HG02840 (cell line): ENCODE data around the gene CAMK2B.

Experiments
- ATAC-seq: cut with Tn5 transposase; IDR thresholded peaks from one replicate; pipeline ENCODE4 v1.9.1; 2021; ENCODE audit warnings: mild to moderate bottlenecking, moderate library complexity, moderate number of reproducible peaks; ENCODE audit not compliant: unreplicated experiment, low FRiP score

The CAMK2B gene

DNA sequence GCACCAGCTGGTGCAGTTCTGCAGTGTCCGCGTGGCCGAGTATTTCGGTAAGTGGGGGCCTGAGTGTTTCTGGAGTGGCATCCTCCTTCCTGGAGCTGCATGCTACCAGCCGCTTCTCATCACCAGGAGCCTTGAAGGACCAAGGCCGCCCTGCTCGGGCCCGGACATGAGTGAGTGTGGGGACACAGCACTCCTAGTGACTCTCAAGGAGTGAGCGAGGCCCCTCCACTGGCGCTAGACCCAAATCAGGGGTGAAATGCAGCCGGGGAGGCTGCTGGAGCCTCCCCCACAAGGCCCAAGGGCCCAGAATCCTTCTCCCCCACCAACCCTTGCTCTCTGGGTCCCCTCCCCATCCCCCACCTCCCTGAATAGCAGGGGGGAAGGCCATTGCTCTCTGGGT is 48.0 kb downstream of the CAMK2B start:
- ATAC-seq = no peak

GRCh38 chr7:44276571-44277221 is 48.7 kb downstream of the CAMK2B start:
- no peak for ATAC-seq

DNA sequence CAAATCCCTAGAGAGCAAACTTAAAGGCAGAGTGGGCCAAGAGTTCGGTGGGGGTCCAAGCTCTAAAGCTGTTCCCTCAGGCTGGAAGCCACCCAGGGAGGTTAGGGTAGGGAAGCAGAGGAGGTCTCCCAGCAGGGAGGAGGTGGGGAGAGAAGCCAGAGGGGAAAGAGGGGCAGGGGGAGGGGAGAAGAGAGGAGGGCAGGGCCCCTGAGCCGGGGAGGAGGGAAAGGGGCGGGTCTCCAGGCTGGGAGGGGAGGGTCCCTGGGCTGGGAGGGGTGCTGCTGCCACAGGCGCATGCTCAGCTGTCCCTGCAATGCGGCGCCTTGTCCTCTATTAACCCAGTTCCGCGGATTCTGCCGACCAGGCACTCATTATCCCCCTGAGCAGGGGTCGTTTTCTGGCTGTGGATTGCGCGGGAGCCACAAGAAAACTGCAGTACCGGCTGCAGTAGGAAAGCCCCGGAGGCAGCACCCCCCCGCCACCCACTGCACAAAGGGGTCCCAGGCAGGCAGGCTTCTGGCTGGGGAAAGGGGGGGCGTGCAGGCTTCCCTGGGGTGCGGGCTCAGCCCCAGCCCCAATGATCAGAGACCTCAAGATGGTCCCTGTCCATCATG is 49.3 kb downstream of the CAMK2B start:
- ATAC-seq = no peak

- ATAC-seq = no peak
Observed at GRCh38 chr7:44275146-44275545, 50.2 kb downstream of the CAMK2B start.

DNA sequence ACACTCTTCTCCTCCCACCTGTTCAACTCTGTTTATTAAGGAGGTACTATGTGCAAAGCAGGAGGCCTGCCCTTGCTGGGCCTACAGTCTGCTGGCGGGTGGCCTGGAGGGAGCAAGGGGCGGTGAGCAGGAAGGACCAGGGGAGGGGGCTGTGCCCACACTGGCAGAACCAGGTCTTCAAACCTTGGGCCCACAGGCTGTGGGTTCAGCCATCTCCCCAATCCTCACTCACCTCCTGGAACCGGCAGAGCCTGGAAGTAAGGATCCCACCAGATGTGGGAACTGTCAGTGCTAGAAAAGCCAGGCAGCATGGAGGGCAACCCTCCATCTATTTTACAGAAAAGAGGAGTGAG is 50.8 kb downstream of the CAMK2B start:
- no peak for ATAC-seq

- ATAC-seq = no peak
Observed at GRCh38 chr7:44273681-44274622, 51.4 kb downstream of the CAMK2B start.

- ATAC-seq = no peak
Observed at GRCh38 chr7:44272981-44273380, 52.4 kb downstream of the CAMK2B start.

GRCh38 chr7:44272456-44272855 is 52.9 kb downstream of the CAMK2B start:
- no peak for ATAC-seq

- no peak for ATAC-seq
Observed at GRCh38 chr7:44269943-44270493, 55.4 kb downstream of the CAMK2B start.

DNA sequence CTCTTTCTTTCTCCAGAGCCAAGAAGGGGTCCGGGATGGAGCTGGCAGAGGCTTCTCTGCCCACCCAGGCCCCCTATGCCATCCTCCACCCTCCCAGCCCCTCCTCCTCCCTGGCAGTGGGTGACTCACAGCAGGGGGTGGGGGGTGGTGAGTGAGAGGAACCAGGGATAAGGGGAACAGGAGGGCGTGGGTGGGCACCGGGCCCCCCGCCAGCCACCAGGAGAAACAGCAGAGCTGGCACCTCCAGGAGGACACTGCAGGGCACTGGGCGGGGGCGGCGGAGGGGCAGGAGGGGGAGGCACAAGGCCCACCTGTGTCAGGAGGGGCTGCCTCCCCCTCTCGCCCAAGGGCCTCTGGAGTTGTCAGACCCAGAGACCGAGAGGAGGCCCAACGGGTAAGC is 56.0 kb downstream of the CAMK2B start:
- no peak for ATAC-seq

GRCh38 chr7:44268671-44269070 is 56.7 kb downstream of the CAMK2B start:
- ATAC-seq = no peak

DNA sequence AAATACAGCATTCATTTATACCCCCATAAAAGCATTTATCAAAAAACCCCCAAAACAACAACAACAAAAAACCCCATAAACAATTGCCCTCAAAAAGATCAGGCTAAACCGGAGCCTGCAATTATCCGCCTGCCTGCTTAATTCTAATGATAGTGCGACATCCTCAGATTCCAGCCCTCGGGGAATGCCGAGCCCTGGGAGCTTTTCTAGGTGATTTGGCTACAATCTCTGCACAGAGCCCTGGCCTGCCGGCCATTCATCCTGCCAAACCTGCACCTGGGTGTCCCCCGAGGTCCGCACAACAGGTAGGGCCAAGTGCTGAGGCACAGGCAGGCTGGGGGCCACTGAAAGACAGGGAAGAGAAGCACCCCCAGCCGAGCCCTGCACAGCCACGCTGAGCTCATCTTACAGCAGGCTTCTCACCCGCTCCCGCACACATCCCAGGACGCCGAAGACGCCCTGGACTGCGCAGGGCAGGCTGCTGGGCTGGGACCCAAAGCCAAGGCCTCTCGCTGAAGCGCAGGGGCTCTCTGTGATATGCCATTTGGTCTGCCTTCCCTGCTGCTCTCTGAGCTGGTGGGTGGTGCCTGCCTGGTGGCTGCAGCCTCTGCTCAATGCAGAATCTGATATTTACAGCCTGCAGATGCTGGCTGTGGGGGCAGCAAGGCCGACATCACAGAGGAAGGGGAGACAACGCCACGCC is 57.5 kb downstream of the CAMK2B start:
- ATAC-seq = no peak

- no peak for ATAC-seq
Observed at GRCh38 chr7:44267178-44267577, 58.2 kb downstream of the CAMK2B start.

GRCh38 chr7:44266526-44266925 is 58.9 kb downstream of the CAMK2B start:
- ATAC-seq = no peak

GRCh38 chr7:44265728-44266127 is 59.7 kb downstream of the CAMK2B start:
- ATAC-seq = no peak

- no peak for ATAC-seq
Observed at GRCh38 chr7:44264221-44264931, 61.0 kb downstream of the CAMK2B start.

GRCh38 chr7:44263326-44264082 is 61.9 kb downstream of the CAMK2B start:
- no peak for ATAC-seq

GRCh38 chr7:44262031-44262430 is 63.4 kb downstream of the CAMK2B start:
- ATAC-seq = no peak

DNA sequence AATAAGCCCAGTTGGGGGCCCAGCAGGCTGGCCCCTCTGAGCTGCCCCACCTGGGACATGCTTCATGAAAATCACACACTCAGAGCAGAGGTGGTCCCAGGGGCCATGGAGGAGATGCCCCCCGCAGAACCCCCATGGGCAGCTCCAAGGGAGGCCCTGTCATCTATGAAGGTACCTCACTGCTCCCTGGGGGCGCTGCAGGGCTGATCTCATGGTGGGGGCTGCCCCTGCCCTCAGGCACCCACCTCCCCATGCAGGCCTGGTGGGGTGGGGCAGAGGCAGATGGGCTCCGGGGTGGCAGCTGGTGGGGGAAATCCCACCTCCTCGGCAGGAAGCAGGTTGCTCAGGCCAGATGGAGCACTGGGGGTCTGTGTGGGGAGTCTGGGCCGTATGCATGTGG is 64.2 kb downstream of the CAMK2B start:
- ATAC-seq = no peak
